GM21381 (cell line): ENCODE measurements around the gene APOA1.

ENCODE experiments used
- ATAC-seq: cut with Tn5 transposase; IDR thresholded peaks from one replicate; pipeline ENCODE4 v1.9.1; 2021; ENCODE audit warnings: mild to moderate bottlenecking, moderate library complexity; ENCODE audit not compliant: unreplicated experiment

The APOA1 gene

DNA sequence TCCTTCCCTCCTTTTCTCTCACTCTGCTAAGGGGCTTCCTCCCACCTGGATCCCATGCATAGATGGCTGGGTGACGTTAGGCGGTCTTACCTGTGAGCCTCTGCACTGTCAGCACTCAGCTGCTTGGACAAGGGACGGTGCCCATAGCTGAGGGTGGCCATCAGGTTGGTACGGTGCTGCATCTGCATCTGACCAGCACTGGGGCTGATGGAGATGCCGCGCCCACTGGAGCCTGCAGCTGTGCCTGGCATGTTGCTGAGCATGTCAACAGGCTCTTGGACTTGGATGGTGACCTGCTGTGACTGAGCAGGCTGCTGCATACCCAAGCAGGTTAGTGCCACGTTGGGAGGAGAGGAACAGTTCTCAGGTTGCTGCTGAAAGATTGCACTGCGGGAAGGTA is 21.8 kb upstream of the APOA1 start:
- ATAC-seq: no peak

GRCh38 chr11:116857936-116858335 is 20.5 kb upstream of the APOA1 start:
- ATAC-seq: no peak

DNA sequence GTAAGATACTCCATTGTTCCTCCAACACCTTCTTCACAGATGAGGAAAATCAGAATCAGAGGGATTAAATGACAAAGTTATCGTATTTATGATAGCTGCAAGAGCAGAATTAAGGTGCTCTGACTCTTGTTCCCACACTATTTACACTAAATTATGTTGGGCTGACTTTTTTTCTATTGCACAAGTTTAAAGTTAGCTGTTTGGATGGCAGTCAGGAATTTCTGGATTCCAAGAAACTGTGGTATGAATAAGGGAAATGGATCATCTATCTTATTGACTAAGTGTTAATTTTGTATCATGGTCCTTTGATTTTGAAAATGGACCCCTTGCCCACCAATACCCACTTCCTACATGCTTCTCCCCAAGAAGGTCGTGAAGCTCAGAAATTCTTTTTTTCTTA is 19.9 kb upstream of the APOA1 start:
- no peak for ATAC-seq

DNA sequence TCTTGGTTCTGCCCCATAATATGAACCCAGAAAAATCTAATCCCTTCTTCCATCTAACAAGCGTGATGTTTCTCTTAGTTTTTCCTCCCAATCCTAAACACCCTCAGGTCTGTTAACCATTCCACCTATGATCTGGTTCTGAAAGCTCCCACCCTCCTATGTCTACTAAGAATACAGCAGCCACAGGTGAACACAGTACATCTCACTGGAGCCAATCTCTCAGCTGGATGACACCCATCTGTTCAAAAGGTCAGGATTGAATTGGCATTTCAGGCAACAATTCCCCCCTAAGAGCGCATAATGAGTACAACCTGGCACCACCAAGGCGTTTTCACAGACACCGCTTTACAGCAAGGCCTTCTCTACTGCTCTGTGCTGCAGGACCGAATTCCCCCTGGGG is 19.0 kb upstream of the APOA1 start:
- no peak for ATAC-seq

DNA sequence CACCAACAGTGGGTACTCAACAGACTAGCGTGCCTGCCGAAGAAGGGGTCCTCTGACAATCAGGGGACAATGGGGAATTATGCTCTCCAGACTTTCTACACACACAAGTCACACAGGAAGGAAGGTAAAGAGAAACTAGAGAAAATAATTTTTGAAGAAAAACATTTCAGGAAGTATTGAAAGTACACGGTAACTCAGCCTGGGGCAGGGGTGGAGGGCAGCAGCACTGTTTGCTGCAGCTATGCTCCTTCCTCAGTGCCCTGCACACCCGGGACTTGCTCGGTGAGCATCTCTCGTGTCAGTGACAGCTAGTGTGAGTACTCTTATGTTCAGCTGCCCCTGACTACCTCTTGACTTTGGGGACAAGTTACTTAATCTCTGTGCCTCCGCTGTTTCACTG is 18.0 kb upstream of the APOA1 start:
- no peak for ATAC-seq

- ATAC-seq: peak; percentile 92
These were observed 16.1 kb upstream of the APOA1 start for GRCh38 chr11:116853461-116854073.

GRCh38 chr11:116852261-116853031 is 15.0 kb upstream of the APOA1 start:
- ATAC-seq: no peak

GRCh38 chr11:116851626-116852025 is 14.2 kb upstream of the APOA1 start:
- no peak for ATAC-seq

GRCh38 chr11:116849486-116849885 is 12.1 kb upstream of the APOA1 start:
- no peak for ATAC-seq

- ATAC-seq: no peak
These were observed 11.6 kb upstream of the APOA1 start for GRCh38 chr11:116849060-116849459.

DNA sequence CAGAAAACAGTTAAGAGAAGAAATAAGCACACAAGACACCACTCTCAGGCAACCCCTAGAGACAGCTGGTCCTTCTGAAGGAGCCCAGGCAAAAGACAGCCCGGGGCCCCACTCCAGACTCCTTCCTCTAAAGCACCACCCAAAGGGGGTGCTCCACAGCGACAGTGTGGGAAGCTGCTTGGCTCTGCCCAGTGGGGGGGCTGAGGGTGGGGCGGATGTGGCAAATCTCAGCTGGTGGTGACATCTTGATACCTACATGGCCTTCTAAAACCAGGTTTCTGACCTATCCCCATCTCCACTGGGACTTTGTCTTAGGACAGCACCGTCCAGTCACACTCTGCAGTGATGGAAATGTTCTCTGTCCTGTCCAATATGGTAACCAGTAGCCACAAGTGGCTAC is 10.2 kb upstream of the APOA1 start:
- no peak for ATAC-seq

GRCh38 chr11:116844722-116845121 is 7.3 kb upstream of the APOA1 start:
- ATAC-seq: no peak

- no peak for ATAC-seq
These were observed 6.2 kb upstream of the APOA1 start for GRCh38 chr11:116843661-116844060.

DNA sequence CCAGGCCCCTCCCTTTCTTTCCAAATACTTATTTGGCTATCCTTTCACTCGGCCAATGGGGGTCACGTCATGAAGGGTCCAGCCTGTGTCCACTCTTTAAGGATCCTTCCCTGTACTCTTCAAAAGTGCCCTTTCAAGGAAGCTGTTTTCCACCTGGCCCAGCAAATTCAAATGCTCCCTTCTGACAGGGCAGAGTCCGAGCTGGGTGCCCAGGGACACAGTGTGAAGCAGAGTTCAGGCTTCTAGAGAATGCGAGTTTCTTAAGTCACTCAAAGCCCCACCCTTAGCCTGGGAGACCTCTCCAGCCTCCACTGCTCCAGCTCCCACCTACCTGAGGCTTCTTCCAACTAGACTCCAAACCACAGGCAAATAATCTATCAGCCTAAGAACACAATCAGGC is 5.5 kb upstream of the APOA1 start:
- no peak for ATAC-seq

- ATAC-seq: no peak
These were observed 4.7 kb upstream of the APOA1 start for GRCh38 chr11:116842117-116842516.

DNA sequence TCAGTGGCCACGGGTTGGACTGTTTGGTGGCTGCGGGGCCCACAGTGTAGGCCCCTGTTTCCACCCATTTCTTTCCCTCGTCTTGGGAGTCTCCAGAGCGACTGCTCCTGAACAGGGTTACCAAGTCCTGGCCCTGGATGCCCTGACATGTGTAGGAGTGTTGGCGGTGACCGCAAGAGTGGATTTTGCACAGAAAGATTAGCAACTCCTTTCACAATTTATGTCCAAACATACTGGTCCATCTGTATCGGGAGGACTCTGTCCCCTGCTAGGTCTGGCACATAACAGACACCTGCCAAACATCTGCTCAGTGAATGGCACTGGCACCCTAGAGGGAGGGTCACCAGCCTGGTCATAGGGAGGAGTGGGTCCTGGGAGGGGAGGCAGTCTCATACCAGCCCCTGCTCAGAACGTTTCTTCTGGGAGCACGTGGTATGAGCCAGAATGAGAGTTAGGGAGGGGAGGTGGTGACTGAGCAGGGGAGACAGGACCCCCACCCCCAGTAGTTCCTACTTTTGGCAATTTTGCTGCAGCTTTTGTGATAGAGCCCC is 3.4 kb upstream of the APOA1 start:
- no peak for ATAC-seq

DNA sequence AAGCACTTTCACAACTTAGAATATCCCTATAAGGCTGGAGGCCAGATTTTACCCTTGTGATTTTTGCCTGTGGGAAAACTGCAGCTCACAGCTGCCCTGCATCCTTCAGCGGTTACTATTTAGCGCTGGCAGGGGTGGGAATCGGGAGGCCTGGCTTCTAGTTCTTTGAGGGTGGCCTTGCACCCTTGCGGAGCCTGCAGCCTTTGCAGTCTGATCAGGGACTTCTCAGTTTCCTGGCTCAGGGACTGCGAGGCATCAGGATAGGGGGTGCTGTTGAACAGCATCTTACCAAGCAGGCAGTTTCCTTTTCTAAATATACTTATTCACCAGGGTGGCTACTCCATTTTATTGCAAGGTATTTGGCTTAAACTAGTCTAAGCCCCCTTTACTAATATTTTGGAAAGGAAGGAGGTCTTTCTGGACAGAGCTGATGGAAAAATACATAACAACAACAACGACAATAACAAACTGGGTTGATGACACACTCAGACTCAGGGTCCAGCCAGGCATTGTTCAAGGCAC is 2.9 kb upstream of the APOA1 start:
- ATAC-seq: no peak

DNA sequence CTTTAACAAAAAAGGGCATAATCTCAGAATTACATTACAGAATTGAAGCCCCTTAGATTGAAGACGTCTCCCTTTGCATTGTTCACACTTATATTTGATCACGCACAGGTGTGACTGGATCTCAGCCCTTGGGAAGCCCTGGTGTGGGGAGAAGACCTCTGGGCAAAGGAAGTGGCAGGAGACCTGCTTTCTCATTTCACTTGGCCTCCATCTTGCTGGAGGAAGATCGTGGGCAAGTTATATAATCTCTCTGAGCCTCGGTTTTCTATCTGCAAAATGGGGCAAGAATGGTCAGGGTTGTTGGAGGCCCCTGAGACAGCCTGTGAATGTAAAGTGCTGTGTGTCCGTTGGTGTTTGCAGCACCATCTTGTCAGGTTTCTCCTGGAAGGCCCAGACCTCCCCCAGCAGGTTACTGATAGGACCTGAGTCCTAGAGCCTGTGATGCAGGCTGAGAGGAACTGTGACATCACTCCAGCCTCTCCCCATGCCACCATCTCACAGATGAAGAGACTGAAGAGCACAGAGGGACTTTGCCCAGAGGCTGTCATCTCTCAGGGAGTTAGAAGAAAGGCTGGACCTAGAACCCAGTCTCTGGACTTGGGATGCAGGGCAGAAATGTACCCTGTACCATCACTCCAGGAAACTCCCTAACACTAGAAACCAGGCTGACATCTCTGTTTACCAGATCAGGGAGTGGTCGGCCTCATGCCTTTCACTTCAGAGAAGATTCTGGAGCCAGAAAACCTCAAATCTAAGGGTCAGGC is 1.1 kb upstream of the APOA1 start:
- no peak for ATAC-seq

DNA sequence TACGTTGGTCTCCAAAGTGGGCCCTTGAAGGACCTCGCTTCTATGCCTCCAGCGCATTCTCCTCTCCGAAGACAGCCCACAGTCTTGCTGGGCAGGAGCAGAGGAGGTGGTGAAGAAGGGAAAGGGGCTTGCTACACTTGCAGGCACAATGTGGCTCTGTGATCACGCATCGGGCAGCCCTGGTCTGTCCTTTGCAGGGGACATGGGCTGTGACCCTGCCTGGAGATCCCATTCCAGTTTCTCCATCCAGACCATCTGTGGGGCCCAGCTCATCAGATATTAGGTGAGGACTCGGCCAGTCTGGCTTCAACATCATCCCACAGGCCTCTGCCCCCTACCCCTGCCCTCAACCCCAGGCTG is 810 bp downstream of the APOA1 start:
- ATAC-seq: no peak

- peak; percentile 84 for ATAC-seq
These were observed 1.4 kb downstream of the APOA1 start for GRCh38 chr11:116835791-116836631.
